Measurements from ENCODE around the gene COQ10A. TPM values are rescaled to one million over a fixed set of nuclear protein-coding genes. Genes with fewer than 3 reads are reported as not detected.
A peak's percentile ranks its signal among the peaks of the same experiment; 100 is the strongest.

Gene COQ10A
- total RNA-seq, 4 donors from 2014 or later = 17.7 to 90.1 (median 54.5) TPM

GRCh38 chr12:56288705-56289387 is 22.1 kb downstream of the COQ10A start:
- Histone ChIP-seq H3K36me3 (peaks cover 0 to 31% of the 10 kb centered on the region in 2 donors), H3K4me1 (peaks cover 44 to 56% of the 10 kb centered on the region in 2 donors), H3K4me3 (no peak overlapping the region), H3K27me3 (no peaks in the 10 kb centered on the region), H3K9me3 (no peaks in the 10 kb centered on the region), H3K27ac (peak overlapping the region in 2 of 4 donors; percentile 50 to 97)
- in situ Hi-C loops (cut with MboI; ENCODE audit: low sequenced_read_pairs in 4 of 4) = no loop called here
- DNase-seq = no peak
- TF ChIP-seq, protein P1, sequence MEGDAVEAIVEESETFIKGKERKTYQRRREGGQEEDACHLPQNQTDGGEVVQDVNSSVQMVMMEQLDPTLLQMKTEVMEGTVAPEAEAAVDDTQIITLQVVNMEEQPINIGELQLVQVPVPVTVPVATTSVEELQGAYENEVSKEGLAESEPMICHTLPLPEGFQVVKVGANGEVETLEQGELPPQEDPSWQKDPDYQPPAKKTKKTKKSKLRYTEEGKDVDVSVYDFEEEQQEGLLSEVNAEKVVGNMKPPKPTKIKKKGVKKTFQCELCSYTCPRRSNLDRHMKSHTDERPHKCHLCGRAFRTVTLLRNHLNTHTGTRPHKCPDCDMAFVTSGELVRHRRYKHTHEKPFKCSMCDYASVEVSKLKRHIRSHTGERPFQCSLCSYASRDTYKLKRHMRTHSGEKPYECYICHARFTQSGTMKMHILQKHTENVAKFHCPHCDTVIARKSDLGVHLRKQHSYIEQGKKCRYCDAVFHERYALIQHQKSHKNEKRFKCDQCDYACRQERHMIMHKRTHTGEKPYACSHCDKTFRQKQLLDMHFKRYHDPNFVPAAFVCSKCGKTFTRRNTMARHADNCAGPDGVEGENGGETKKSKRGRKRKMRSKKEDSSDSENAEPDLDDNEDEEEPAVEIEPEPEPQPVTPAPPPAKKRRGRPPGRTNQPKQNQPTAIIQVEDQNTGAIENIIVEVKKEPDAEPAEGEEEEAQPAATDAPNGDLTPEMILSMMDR (IDR thresholded peaks at IDR 0.05 in 4 of 5, conservative IDR thresholded peaks at IDR 0.05 in 1 of 5) = no peak
- no peak for TF ChIP-seq POLR2A (IDR thresholded peaks at IDR 0.05)
- ATAC-seq = no peak
- intact Hi-C loops (cut with DNase I; ENCODE audit: low total_unique reads) = no loop called here

- peaks cover 0 to 12% of the 10 kb centered on the region in 2 donors for H3K36me3 ChIP-seq
- in situ Hi-C loops (cut with MboI; ENCODE audit: low sequenced_read_pairs in 4 of 4) (no loop called here), intact Hi-C loops (cut with DNase I; ENCODE audit: low total_unique reads) (no loop called here)
- no peaks in the 10 kb centered on the region for H3K27me3 ChIP-seq
- H3K27ac ChIP-seq = peak overlapping the region; percentile 27 to 97 (median 80)
- no peaks in the 10 kb centered on the region for H3K9me3 ChIP-seq
- TF ChIP-seq, protein P1 (IDR thresholded peaks at IDR 0.05 in 4 of 5, conservative IDR thresholded peaks at IDR 0.05 in 1 of 5) = no peak
- no peak for TF ChIP-seq POLR2A (IDR thresholded peaks at IDR 0.05)
- no peak overlapping the region for H3K4me3 ChIP-seq
- H3K4me1 ChIP-seq = peaks cover 69 to 80% of the 10 kb centered on the region in 2 donors
- ATAC-seq = peak; percentile 71 to 74
- no peak for DNase-seq
Observed at GRCh38 chr12:56293795-56294194, 27.1 kb downstream of the COQ10A start.

DNA sequence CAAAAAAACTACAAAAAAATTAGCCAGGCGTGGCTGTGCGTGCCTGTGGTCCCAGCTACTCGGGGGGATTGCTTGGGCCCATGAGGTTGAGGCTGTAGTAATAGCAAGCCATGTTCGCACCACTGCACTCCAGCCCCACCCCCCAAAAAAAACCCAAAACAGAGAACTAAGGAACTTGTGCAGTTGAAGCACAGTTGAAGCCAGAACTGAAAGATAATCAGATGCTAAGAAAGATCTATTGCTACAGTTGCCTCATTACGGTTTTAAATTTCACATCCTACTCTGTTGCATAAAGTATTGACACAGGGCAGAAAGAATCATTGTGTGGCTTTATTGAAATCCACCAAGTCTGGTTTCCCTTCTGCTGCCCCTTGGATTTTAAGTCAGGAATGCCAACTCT is 29.6 kb downstream of the COQ10A start:
- H3K4me1 ChIP-seq = peaks cover 74 to 85% of the 10 kb centered on the region in 2 donors
- H3K4me3 ChIP-seq = no peak overlapping the region
- no peak for ATAC-seq
- no peaks in the 10 kb centered on the region for H3K27me3 ChIP-seq
- intact Hi-C loops (cut with DNase I; ENCODE audit: low total_unique reads) (no loop called here), in situ Hi-C loops (cut with MboI; ENCODE audit: low sequenced_read_pairs in 4 of 4) (no loop called here)
- H3K9me3 ChIP-seq = no peaks in the 10 kb centered on the region
- H3K27ac ChIP-seq = peak overlapping the region; percentile 91 to 97 (median 94)
- TF ChIP-seq, protein P1 (IDR thresholded peaks at IDR 0.05 in 4 of 5, conservative IDR thresholded peaks at IDR 0.05 in 1 of 5) = no peak
- TF ChIP-seq POLR2A (IDR thresholded peaks at IDR 0.05) = no peak
- no peak for DNase-seq
- peaks cover 0 to 8% of the 10 kb centered on the region in 2 donors for H3K36me3 ChIP-seq

DNA sequence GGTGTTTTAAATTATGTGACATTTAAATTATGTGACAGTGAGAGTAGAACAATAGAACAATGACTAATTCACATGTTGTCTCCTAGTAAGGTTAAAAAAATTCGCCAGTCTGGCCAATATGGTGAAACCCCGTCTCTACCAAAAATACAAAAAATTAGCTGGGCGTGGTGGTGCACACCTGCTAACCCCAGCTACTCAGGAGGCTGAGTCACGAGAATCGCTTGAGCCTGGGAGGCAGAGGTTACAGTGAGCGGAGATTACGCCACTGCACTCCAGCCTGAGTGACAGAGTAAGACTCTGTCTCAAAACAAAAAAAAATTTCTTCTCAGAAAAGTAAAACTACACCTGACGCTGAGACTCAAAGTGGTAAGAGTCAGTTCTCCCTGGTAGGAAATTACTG is 30.7 kb downstream of the COQ10A start:
- Histone ChIP-seq H3K36me3 (no peaks in the 10 kb centered on the region), H3K9me3 (no peaks in the 10 kb centered on the region), H3K4me3 (no peak overlapping the region), H3K4me1 (peaks cover 79 to 88% of the 10 kb centered on the region in 2 donors), H3K27me3 (no peaks in the 10 kb centered on the region), H3K27ac (peak overlapping the region; percentile 91 to 97 (median 94))
- ATAC-seq (no peak), DNase-seq (no peak)
- TF ChIP-seq POLR2A (IDR thresholded peaks at IDR 0.05) = no peak
- TF ChIP-seq, protein P1 (IDR thresholded peaks at IDR 0.05 in 4 of 5, conservative IDR thresholded peaks at IDR 0.05 in 1 of 5) = no peak
- in situ Hi-C loops (cut with MboI; ENCODE audit: low sequenced_read_pairs in 4 of 4) (no loop called here), intact Hi-C loops (cut with DNase I; ENCODE audit: low total_unique reads) (no loop called here)

All from gastrocnemius medialis (tissue), 4 donors.